ENCODE measurements around the gene EIF6.

EIF6 gene

GRCh38 chr20:35248641-35249475, 35.7 kb downstream of the EIF6 start:
- Mint-ChIP-seq H3K4me1 (ENCODE audit: low read depth) (peaks cover 21% of the 10 kb centered on the region), H3K4me3 (no peak overlapping the region), H3K9me3 (no peaks in the 10 kb centered on the region), H3K27ac (no peak overlapping the region), H3K36me3 (ENCODE audit: low read depth) (peaks cover 4% of the 10 kb centered on the region), H3K27me3 (no peaks in the 10 kb centered on the region)

- H3K27ac Mint-ChIP-seq: no peak overlapping the region
- H3K4me3 Mint-ChIP-seq: no peak overlapping the region
- H3K36me3 Mint-ChIP-seq (ENCODE audit: low read depth): peaks cover 4% of the 10 kb centered on the region
- no peaks in the 10 kb centered on the region for H3K9me3 Mint-ChIP-seq
- no peaks in the 10 kb centered on the region for H3K27me3 Mint-ChIP-seq
- H3K4me1 Mint-ChIP-seq (ENCODE audit: low read depth): peaks cover 12% of the 10 kb centered on the region
These were observed 37.8 kb downstream of the EIF6 start for GRCh38 chr20:35246723-35247122.

- H3K9me3 Mint-ChIP-seq: no peaks in the 10 kb centered on the region
- no peaks in the 10 kb centered on the region for H3K4me1 Mint-ChIP-seq (ENCODE audit: low read depth)
- H3K4me3 Mint-ChIP-seq: no peak overlapping the region
- no peak overlapping the region for H3K27ac Mint-ChIP-seq
- H3K36me3 Mint-ChIP-seq (ENCODE audit: low read depth): peaks cover 4% of the 10 kb centered on the region
- H3K27me3 Mint-ChIP-seq: no peaks in the 10 kb centered on the region
These were observed 40.6 kb downstream of the EIF6 start for GRCh38 chr20:35243986-35244385.

GRCh38 chr20:35243317-35243716, 41.3 kb downstream of the EIF6 start:
- no peak overlapping the region for H3K4me3 Mint-ChIP-seq

GRCh38 chr20:35240811-35241293, 43.7 kb downstream of the EIF6 start:
- no peaks in the 10 kb centered on the region for H3K9me3 Mint-ChIP-seq

More at GRCh38 chr20:35243317-35243716, 41.3 kb downstream of the EIF6 start:
- Mint-ChIP-seq H3K27me3 (no peaks in the 10 kb centered on the region), H3K27ac (no peak overlapping the region), H3K9me3 (no peaks in the 10 kb centered on the region), H3K36me3 (ENCODE audit: low read depth) (peaks cover 4% of the 10 kb centered on the region), H3K4me1 (ENCODE audit: low read depth) (no peaks in the 10 kb centered on the region)

GRCh38 chr20:35240083-35240810, 44.3 kb downstream of the EIF6 start:
- H3K9me3 Mint-ChIP-seq: no peaks in the 10 kb centered on the region

More at GRCh38 chr20:35240811-35241293, 43.7 kb downstream of the EIF6 start:
- Mint-ChIP-seq H3K36me3 (ENCODE audit: low read depth) (peaks cover 3% of the 10 kb centered on the region), H3K4me1 (ENCODE audit: low read depth) (no peaks in the 10 kb centered on the region), H3K27me3 (no peaks in the 10 kb centered on the region), H3K27ac (no peak overlapping the region), H3K4me3 (no peak overlapping the region)

GRCh38 chr20:35238735-35239134, 45.8 kb downstream of the EIF6 start:
- no peak overlapping the region for H3K4me3 Mint-ChIP-seq
- H3K27me3 Mint-ChIP-seq: no peaks in the 10 kb centered on the region
- peaks cover 8% of the 10 kb centered on the region for H3K36me3 Mint-ChIP-seq (ENCODE audit: low read depth)
- H3K4me1 Mint-ChIP-seq (ENCODE audit: low read depth): no peaks in the 10 kb centered on the region
- H3K9me3 Mint-ChIP-seq: no peaks in the 10 kb centered on the region
- no peak overlapping the region for H3K27ac Mint-ChIP-seq

More at GRCh38 chr20:35240083-35240810, 44.3 kb downstream of the EIF6 start:
- Mint-ChIP-seq H3K4me1 (ENCODE audit: low read depth) (no peaks in the 10 kb centered on the region), H3K4me3 (no peak overlapping the region), H3K27me3 (no peaks in the 10 kb centered on the region), H3K27ac (no peak overlapping the region), H3K36me3 (ENCODE audit: low read depth) (peaks cover 3% of the 10 kb centered on the region)

- Mint-ChIP-seq H3K9me3 (no peaks in the 10 kb centered on the region), H3K36me3 (ENCODE audit: low read depth) (peaks cover 8% of the 10 kb centered on the region), H3K27me3 (no peaks in the 10 kb centered on the region), H3K27ac (no peak overlapping the region), H3K4me3 (no peak overlapping the region), H3K4me1 (ENCODE audit: low read depth) (no peaks in the 10 kb centered on the region)
These were observed 46.4 kb downstream of the EIF6 start for GRCh38 chr20:35238170-35238569.

GRCh38 chr20:35237486-35237885, 47.1 kb downstream of the EIF6 start:
- H3K9me3 Mint-ChIP-seq: no peaks in the 10 kb centered on the region
- H3K4me3 Mint-ChIP-seq: no peak overlapping the region
- no peaks in the 10 kb centered on the region for H3K27me3 Mint-ChIP-seq
- peaks cover 8% of the 10 kb centered on the region for H3K36me3 Mint-ChIP-seq (ENCODE audit: low read depth)
- no peaks in the 10 kb centered on the region for H3K4me1 Mint-ChIP-seq (ENCODE audit: low read depth)
- no peak overlapping the region for H3K27ac Mint-ChIP-seq

- H3K27me3 Mint-ChIP-seq: no peaks in the 10 kb centered on the region
- H3K36me3 Mint-ChIP-seq (ENCODE audit: low read depth): peaks cover 15% of the 10 kb centered on the region
- H3K4me1 Mint-ChIP-seq (ENCODE audit: low read depth): no peaks in the 10 kb centered on the region
- no peak overlapping the region for H3K4me3 Mint-ChIP-seq
- no peak overlapping the region for H3K27ac Mint-ChIP-seq
- no peaks in the 10 kb centered on the region for H3K9me3 Mint-ChIP-seq
These were observed 48.7 kb downstream of the EIF6 start for GRCh38 chr20:35235881-35236280.

GRCh38 chr20:35232575-35232974, 52.0 kb downstream of the EIF6 start:
- Mint-ChIP-seq H3K36me3 (ENCODE audit: low read depth) (peaks cover 18% of the 10 kb centered on the region), H3K27ac (no peak overlapping the region), H3K9me3 (no peaks in the 10 kb centered on the region), H3K27me3 (peaks cover 17% of the 10 kb centered on the region), H3K4me3 (no peak overlapping the region), H3K4me1 (ENCODE audit: low read depth) (no peaks in the 10 kb centered on the region)

All from stimulated activated naive CD8-positive, alpha-beta T cell treated with anti-CD3 and anti-CD28 coated beads, Interleukin-15, Interleukin-2, amounts not matched to agents 100 ng/mL and 50 ng/mL, for 24 hours (primary cell).